NCI-H226 (cell line): ENCODE measurements around the gene ZNF789.
A peak's percentile ranks its signal among the peaks of the same experiment; 100 is the strongest.
"Not testable (repeated sequence)": the region's sequence is repeated elsewhere in the genome, so short reads cannot be mapped to it uniquely, and the experiment has no call there.

Experiments
- DNase-seq: peaks from one replicate; pipeline ENCODE4 v3.0.0-alpha.2; 2015

ZNF789 gene

GRCh38 chr7:99459087-99459486, 13.6 kb upstream of the ZNF789 start:
- DNase-seq, result no peak

- no peak for DNase-seq
Measured at GRCh38 chr7:99460651-99461050, 12.0 kb upstream of the ZNF789 start.

GRCh38 chr7:99461221-99461620, 11.5 kb upstream of the ZNF789 start:
- DNase-seq, result no peak

GRCh38 chr7:99465421-99465768, 7.3 kb upstream of the ZNF789 start:
- DNase-seq, result no peak

- DNase-seq, result no peak
Measured at GRCh38 chr7:99468336-99468918, 4.3 kb upstream of the ZNF789 start.

GRCh38 chr7:99469381-99470065, 3.2 kb upstream of the ZNF789 start:
- no peak for DNase-seq

- DNase-seq, result peak; percentile 42
Measured at GRCh38 chr7:99473315-99473596, 566 bp downstream of the ZNF789 start.

GRCh38 chr7:99476107-99476506, 3.4 kb downstream of the ZNF789 start:
- DNase-seq, result no peak

- no peak for DNase-seq
Measured at GRCh38 chr7:99478464-99479440, 6.1 kb downstream of the ZNF789 start.

- no peak for DNase-seq
Measured at GRCh38 chr7:99485094-99485493, 12.4 kb downstream of the ZNF789 start.

GRCh38 chr7:99489235-99489634, 16.5 kb downstream of the ZNF789 start:
- no peak for DNase-seq

- DNase-seq, result no peak
Measured at GRCh38 chr7:99490878-99491277, 18.2 kb downstream of the ZNF789 start.

GRCh38 chr7:99493823-99494222, 21.1 kb downstream of the ZNF789 start:
- no peak for DNase-seq

- no peak for DNase-seq
Measured at GRCh38 chr7:99497766-99498545, 25.3 kb downstream of the ZNF789 start.

GRCh38 chr7:99498546-99498944, 25.9 kb downstream of the ZNF789 start:
- no peak for DNase-seq

GRCh38 chr7:99499371-99499720, 26.7 kb downstream of the ZNF789 start:
- no peak for DNase-seq

- peak; percentile 91 for DNase-seq
Measured at GRCh38 chr7:99499721-99500636, 27.3 kb downstream of the ZNF789 start, which contains the start of gene ZNF394. Gene ZNF394 (minus strand): TSS chr7:99500281. CDS start chr7:99500093, 188 bp downstream.

GRCh38 chr7:99500637-99501009, 27.9 kb downstream of the ZNF789 start:
- DNase-seq, result no peak

- not testable (repeated sequence) for DNase-seq
Measured at GRCh38 chr7:99501236-99501635, 28.5 kb downstream of the ZNF789 start.

GRCh38 chr7:99504281-99504602, 31.6 kb downstream of the ZNF789 start:
- no peak for DNase-seq

- DNase-seq, result peak; percentile 95
Measured at GRCh38 chr7:99504603-99505323, 32.1 kb downstream of the ZNF789 start, which contains the start of gene ZKSCAN5. Gene ZKSCAN5 (plus strand): TSS chr7:99504662. CDS start chr7:99506045, 1,383 bp downstream.

- DNase-seq, result no peak
Measured at GRCh38 chr7:99505324-99505662, 32.6 kb downstream of the ZNF789 start.
